Right lobe of liver (tissue), 6 donors: Measurements from ENCODE around the gene IPPK. TPM values are rescaled to one million over a fixed set of nuclear protein-coding genes. Genes with fewer than 3 reads are reported as not detected.

Experiments
- ATAC-seq, 4 donors: fragments of 200-7000 bp; cut with Tn5 transposase; one replicate each; pipeline ENCODE4 v1.9.1; 2020; ENCODE audit warnings: mild to moderate bottlenecking in 4 of 4, moderate library complexity in 4 of 4
- DNase-seq, 3 donors: peaks; one replicate each; pipeline ENCODE4 v3.0.0-alpha.2; 2020
- H3K27ac ChIP-seq, 3 donors: fragments of 200-600 bp; one replicate each; pipeline ENCODE4 v1.8.0; 2022
- H3K27me3 ChIP-seq, 2 donors: fragments of 200-600 bp; one replicate each; pipeline ENCODE4 v1.8.0; 2022
- H3K36me3 ChIP-seq, 4 donors: fragments of 200-600 bp; sonication (generic) in 1 of 4; one replicate each; pipeline versions ENCODE4 v1.5.1 to v1.8.0; 2017 to 2022; ENCODE audit warnings: control low read depth in 1 of 4
- H3K4me1 ChIP-seq, 4 donors: fragments of 200-600 bp; sonication (generic) in 1 of 4; one replicate each; pipeline versions ENCODE4 v1.5.1 to v1.8.0; 2017 to 2022; ENCODE audit warnings: control low read depth in 1 of 4
- H3K4me3 ChIP-seq, 3 donors: fragments of 200-600 bp; one replicate each; pipeline ENCODE4 v1.8.0; 2022
- H3K9me3 ChIP-seq, 4 donors: fragments of 200-600 bp; sonication (generic) in 1 of 4; one replicate each; pipeline versions ENCODE4 v1.5.1 to v1.8.0; 2017 to 2022; ENCODE audit warnings: control low read depth in 1 of 4
- POLR2A ChIP-seq: fragments of 450-650 bp; IDR thresholded peaks from one replicate; pipeline ENCODE4 v1.6.1; 2017; ENCODE audit warnings: antibody characterized with exemption, mild to moderate bottlenecking
- intact Hi-C, 2 donors: fragments of 100-400 bp; cut with DNase I; formaldehyde crosslinking; loops; one replicate each; pipeline versions ENCODE4 v1.11.2 to v1.14.1; 2022
- total RNA-seq, 6 experiments: library from RNA; depleted of rRNA in 2 of 6; stranded (reverse); fragments of >200 nt in 2 of 6; fragmentation: NEBNext Ultra II Directional in 3 of 6; extraction: Animal tissue kit (Norgen Biotek cat#: 25700) in 3 of 6; gene quantifications; one replicate each; pipeline versions ENCODE4 v1.1.0 to v1.2.4, GENCODE V29; 2016 to 2023
- TF ChIP-seq, protein P1 (sequence below), 4 donors: fragments of 200-600 bp in 3 of 4; fragments of 450-650 bp in 1 of 4; IDR thresholded peaks; one replicate each; pipeline versions ENCODE4 v1.5.1 to v1.8.0; 2016 to 2022; ENCODE audit warnings: antibody characterized with exemption in 4 of 4, mild to moderate bottlenecking in 2 of 4
- donor health status: DM: no; HTN: yes; CAD: no.
- donor health status: DM: no; HTN: no; CAD: no.
- donor health status: DM: no; HTN: no; CAD: no.
- donor health status: DM: no; HTN: yes; CAD: no.
- donor health status: DM: no; HTN: yes; CAD: no.

IPPK gene
- total RNA-seq, 6 experiments from 2014 or later, result 2.4 to 4.9 (median 3.7) TPM

GRCh38 chr9:92564504-92564903 lies 105.4 kb downstream of the IPPK start:
- no peak for DNase-seq

More at GRCh38 chr9:92564504-92564903, 105.4 kb downstream of the IPPK start:
- TF ChIP-seq, protein P1, sequence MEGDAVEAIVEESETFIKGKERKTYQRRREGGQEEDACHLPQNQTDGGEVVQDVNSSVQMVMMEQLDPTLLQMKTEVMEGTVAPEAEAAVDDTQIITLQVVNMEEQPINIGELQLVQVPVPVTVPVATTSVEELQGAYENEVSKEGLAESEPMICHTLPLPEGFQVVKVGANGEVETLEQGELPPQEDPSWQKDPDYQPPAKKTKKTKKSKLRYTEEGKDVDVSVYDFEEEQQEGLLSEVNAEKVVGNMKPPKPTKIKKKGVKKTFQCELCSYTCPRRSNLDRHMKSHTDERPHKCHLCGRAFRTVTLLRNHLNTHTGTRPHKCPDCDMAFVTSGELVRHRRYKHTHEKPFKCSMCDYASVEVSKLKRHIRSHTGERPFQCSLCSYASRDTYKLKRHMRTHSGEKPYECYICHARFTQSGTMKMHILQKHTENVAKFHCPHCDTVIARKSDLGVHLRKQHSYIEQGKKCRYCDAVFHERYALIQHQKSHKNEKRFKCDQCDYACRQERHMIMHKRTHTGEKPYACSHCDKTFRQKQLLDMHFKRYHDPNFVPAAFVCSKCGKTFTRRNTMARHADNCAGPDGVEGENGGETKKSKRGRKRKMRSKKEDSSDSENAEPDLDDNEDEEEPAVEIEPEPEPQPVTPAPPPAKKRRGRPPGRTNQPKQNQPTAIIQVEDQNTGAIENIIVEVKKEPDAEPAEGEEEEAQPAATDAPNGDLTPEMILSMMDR (IDR thresholded peaks at IDR 0.05), result no peak
- no peak for TF ChIP-seq POLR2A
- H3K9me3 ChIP-seq, result no peaks in the 10 kb centered on the region
- H3K36me3 ChIP-seq, result no peaks in the 10 kb centered on the region
- ATAC-seq, result no peak
- intact Hi-C loops, result no loop called here
- H3K4me1 ChIP-seq, result no peaks in the 10 kb centered on the region
- no peak overlapping the region for H3K27ac ChIP-seq
- H3K4me3 ChIP-seq, result no peak overlapping the region
- no peaks in the 10 kb centered on the region for H3K27me3 ChIP-seq

Other genes starting within 250 kb of the IPPK start
- gene OMD, start 245.7 kb downstream of the IPPK start, total RNA-seq, result 1 to 10 TPM in 2 of 6 experiments, under 1 TPM in 3, not detected in 1; 0.11 to 2.0 (median 0.56) TPM
- 10 to 100 TPM in 3 of 6 experiments, 1 to 10 TPM in 3; 3.8 to 13.3 (median 10.4) TPM for gene ASPN, start 187.6 kb downstream of the IPPK start, total RNA-seq
- gene ECM2, start 134.1 kb downstream of the IPPK start, total RNA-seq, result 10 to 100 TPM; 19.0 to 27.1 (median 22.4) TPM
- gene BICD2, start 94.7 kb upstream of the IPPK start, total RNA-seq, result 10 to 100 TPM in 3 of 6 experiments, 1 to 10 TPM in 3; 6.3 to 14.9 (median 9.8) TPM
- gene ZNF484, start 207.9 kb upstream of the IPPK start, total RNA-seq, result 1 to 10 TPM; 1.6 to 3.7 (median 2.8) TPM